Left ventricle myocardium inferior (tissue), 1 donor: ENCODE data around the gene DCHS1. TPM values are rescaled to one million over a fixed set of nuclear protein-coding genes. Genes with fewer than 3 reads are reported as not detected.
A peak's percentile ranks its signal among the peaks of the same experiment; 100 is the strongest.

Experiments used
- DNase-seq: peaks from one replicate; pipeline ENCODE4 v3.0.0-alpha.2; 2020
- H3K27ac ChIP-seq: fragments of 200-600 bp; replicated peaks from 2 replicates; pipeline ENCODE4 v1.8.0; 2021
- H3K27me3 ChIP-seq: fragments of 200-600 bp; 2 replicates; pipeline ENCODE4 v1.8.0; 2021; ENCODE audit warnings: low read depth
- H3K36me3 ChIP-seq: fragments of 200-600 bp; 2 replicates; pipeline ENCODE4 v1.8.0; 2021
- H3K4me1 ChIP-seq: fragments of 200-600 bp; 2 replicates; pipeline ENCODE4 v1.8.0; 2021
- H3K4me3 ChIP-seq: fragments of 200-600 bp; 2 replicates; pipeline ENCODE4 v1.8.0; 2021; ENCODE audit warnings: mild to moderate bottlenecking, moderate library complexity
- H3K9me3 ChIP-seq: fragments of 200-600 bp; replicated peaks from 2 replicates; pipeline ENCODE4 v1.8.0; 2021
- CTCF ChIP-seq: fragments of 200-600 bp; IDR thresholded peaks from 2 replicates; pipeline ENCODE4 v1.8.0; 2021; ENCODE audit warnings: antibody characterized with exemption, mild to moderate bottlenecking, borderline replicate concordance
- intact Hi-C: fragments of 100-400 bp; cut with micrococcal nuclease; formaldehyde crosslinking; loops from one replicate; pipeline ENCODE4 v1.11.0; 2022
- total RNA-seq: library from RNA; stranded (reverse); fragmentation: NEBNext Ultra II Directional; extraction: Animal tissue kit (Norgen Biotek cat#: 25700); gene quantifications from one replicate; pipeline ENCODE4 v1.2.1, GENCODE V29; 2021
- donor health status: DM: no; HTN: yes; CAD: no; lungs with severe emphysema.

DCHS1 gene
- total RNA-seq, 1 donor from 2014 or later = 9.5 TPM

- H3K4me3 ChIP-seq = no peak overlapping the region
- no peak for DNase-seq
- no peaks in the 10 kb centered on the region for H3K36me3 ChIP-seq
- H3K27ac ChIP-seq = no peak overlapping the region
- TF ChIP-seq CTCF = peak; percentile 69
- peaks cover 13% of the 10 kb centered on the region for H3K4me1 ChIP-seq
- no peaks in the 10 kb centered on the region for H3K9me3 ChIP-seq
- no peaks in the 10 kb centered on the region for H3K27me3 ChIP-seq
- intact Hi-C loops = no loop called here
Measured at GRCh38 chr11:6667733-6668374, 12.2 kb upstream of the DCHS1 start.

GRCh38 chr11:6666302-6667183 is 10.9 kb upstream of the DCHS1 start:
- DNase-seq = no peak
- intact Hi-C loops = no loop called here
- H3K27ac ChIP-seq = no peak overlapping the region
- H3K36me3 ChIP-seq = no peaks in the 10 kb centered on the region
- peaks cover 13% of the 10 kb centered on the region for H3K4me1 ChIP-seq
- no peak overlapping the region for H3K4me3 ChIP-seq
- no peak for TF ChIP-seq CTCF
- no peaks in the 10 kb centered on the region for H3K9me3 ChIP-seq
- H3K27me3 ChIP-seq = no peaks in the 10 kb centered on the region

GRCh38 chr11:6664551-6664950 is 8.9 kb upstream of the DCHS1 start:
- H3K27ac ChIP-seq = peak overlapping the region; percentile 51
- intact Hi-C loops = no loop called here

GRCh38 chr11:6663794-6664469 is 8.3 kb upstream of the DCHS1 start:
- Histone ChIP-seq H3K4me1 (peaks cover 13% of the 10 kb centered on the region), H3K27ac (peak overlapping the region; percentile 51), H3K9me3 (no peaks in the 10 kb centered on the region), H3K36me3 (no peaks in the 10 kb centered on the region), H3K27me3 (no peaks in the 10 kb centered on the region), H3K4me3 (no peak overlapping the region)
- no peak for DNase-seq
- intact Hi-C loops = no loop called here
- TF ChIP-seq CTCF = no peak

More at GRCh38 chr11:6664551-6664950, 8.9 kb upstream of the DCHS1 start:
- DNase-seq = no peak
- H3K27me3 ChIP-seq = no peaks in the 10 kb centered on the region
- TF ChIP-seq CTCF = no peak
- no peak overlapping the region for H3K4me3 ChIP-seq
- no peaks in the 10 kb centered on the region for H3K9me3 ChIP-seq
- peaks cover 13% of the 10 kb centered on the region for H3K4me1 ChIP-seq
- H3K36me3 ChIP-seq = no peaks in the 10 kb centered on the region

- no peak for DNase-seq
- H3K9me3 ChIP-seq = no peaks in the 10 kb centered on the region
- no peaks in the 10 kb centered on the region for H3K36me3 ChIP-seq
- H3K27ac ChIP-seq = no peak overlapping the region
- intact Hi-C loops = no loop called here
- no peak for TF ChIP-seq CTCF
- H3K27me3 ChIP-seq = no peaks in the 10 kb centered on the region
- peaks cover 31% of the 10 kb centered on the region for H3K4me1 ChIP-seq
- no peak overlapping the region for H3K4me3 ChIP-seq
Measured at GRCh38 chr11:6660712-6661111, 5.1 kb upstream of the DCHS1 start.
